Hypothalamus (tissue), 51 donors: ENCODE results near the gene CFAP58.

ENCODE experiments used
- DNase-seq, 51 donors: peaks; one replicate each; lab custom pipeline; 2025; lab: John Stamatoyannopoulos, UW

CFAP58 gene

GRCh38 chr10:104333728-104334373 lies 19.8 kb upstream of the CFAP58 start:
- DNase-seq = no peak

- no peak for DNase-seq
These were observed 19.1 kb upstream of the CFAP58 start for GRCh38 chr10:104334561-104334960.

DNA sequence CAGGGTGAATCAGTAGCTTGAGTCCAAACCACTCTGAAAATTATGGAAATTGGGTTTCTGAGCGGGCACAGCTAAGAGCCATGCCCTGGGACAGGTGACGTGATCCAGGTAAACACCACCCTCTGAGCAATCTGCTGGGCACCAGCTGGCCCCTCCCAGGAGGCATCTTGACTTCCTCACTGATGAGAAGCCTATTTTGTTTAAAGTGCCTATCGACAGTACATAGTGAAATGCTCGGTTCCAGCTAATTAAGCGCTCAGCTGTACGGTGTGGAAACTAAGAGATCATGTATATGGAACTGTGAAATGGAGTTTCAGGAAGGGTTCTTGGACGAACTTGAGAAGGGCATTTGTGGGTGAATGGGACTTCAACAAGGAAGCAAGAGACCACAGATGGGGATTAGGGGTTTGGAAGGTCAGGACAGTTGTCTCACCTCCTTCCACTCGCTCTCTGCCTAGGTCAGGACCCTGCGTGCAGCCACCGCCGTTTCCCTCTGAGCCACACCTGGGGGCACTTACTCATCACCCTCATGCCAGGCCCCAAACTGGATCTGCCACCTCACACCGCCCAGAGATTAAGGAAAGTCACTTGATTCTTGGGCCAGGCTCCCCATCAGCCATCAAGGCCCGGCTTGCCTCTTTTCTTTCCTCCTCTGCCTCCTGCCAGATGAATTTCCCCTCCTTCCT lies 18.5 kb upstream of the CFAP58 start:
- DNase-seq = no peak

DNA sequence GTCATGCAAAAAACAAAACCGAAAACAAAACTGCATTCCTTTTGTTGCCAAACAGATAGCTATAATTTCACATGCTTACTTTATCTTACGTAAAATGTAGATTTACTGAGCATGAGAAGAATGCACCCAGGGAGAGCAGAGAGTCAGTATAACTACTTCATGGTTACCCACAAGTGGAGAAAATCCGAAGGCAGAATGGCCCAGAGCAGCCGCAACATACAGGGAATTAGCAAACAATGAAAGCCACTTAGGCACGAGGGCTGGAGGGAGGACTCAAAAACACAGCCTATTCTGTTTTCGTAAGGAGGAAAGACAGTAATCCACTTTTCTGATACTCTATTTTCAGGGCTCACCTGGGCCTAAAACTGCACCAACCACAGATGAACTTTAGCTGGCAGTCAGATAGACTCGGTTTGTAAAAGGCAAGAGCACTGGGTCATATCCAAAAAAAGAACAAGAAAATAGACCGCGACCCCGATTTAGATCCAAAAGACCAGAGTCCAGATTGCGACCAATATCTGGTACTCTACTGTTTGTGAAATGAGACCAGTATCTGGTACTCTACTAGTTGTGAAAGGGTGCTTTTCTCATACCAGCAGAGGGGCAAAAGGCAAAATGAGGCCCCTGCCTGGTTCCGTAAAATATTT lies 16.7 kb upstream of the CFAP58 start:
- DNase-seq = no peak

DNA sequence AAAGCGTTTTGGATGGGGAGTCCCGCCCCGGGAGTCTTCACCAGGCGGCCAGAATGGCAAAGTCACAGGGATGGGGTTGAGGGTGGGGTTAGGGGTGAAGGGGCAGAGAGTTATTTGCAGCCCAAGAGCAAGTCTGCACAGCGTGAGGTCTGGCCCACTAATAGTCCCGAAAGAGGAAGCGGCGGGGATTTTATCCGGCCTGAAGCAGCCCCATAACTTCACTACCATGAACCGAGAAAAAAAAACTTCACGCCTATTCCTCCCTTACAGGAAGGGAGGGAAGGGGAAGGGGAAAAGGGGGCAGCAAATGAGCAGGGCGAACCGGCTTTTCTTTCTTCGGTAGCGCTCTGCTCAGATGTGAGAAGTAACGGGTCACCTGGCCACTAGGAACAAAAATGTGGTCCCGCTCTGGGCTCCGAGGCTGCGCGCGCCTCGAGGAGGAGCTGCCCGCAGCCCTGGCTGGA lies 16.1 kb upstream of the CFAP58 start:
- peak in 2 of 51 donors; percentile 22 to 32 for DNase-seq

DNA sequence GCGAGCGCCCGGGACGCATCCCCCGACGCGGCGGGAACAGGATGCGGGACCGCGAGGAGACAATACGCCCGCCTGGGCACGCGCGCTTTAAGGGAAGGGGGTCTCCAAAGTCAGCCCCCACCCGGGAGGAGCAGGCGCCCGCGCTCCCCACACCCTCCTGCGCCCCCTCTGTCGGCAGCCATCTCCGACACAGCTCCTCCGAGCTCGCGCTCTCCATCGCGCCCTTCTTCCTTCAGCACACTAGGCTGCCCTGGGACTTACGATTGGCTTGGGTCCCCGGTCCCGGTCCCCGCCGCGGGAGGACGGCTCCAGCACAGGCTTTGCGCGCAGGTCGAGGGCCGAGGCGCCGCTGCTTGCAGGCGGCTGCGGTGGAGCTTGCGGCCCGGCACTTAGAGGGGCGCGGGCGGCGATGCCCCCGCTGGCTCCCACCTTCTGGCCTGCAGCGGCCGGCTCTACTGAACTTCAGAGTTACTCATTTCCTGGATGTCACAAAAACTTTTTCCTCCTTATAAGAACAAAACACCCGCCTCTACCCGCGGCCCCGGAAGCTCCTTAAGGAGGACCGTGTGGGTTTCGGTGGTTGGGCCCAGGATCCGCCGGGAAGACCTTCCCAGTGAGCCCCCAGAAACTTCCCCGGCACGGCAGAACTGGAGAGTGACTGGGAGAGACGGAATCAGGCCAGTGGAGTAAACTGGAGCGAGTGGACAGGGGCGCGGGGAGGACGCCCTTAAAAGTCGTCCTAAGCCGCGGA lies 15.5 kb upstream of the CFAP58 start, which contains the start of gene ITPRIP:
Gene ITPRIP (minus strand): TSS at position 481 of the 751 bp plus-strand sequence. CDS start 22,414 bp downstream, outside the sequence.
- peak in 39 of 51 donors; percentile 20 to 90 (median 64) for DNase-seq

- peak in 2 of 51 donors; percentile 20 to 34 for DNase-seq
These were observed 14.0 kb upstream of the CFAP58 start for GRCh38 chr10:104339469-104340110.

- DNase-seq = no peak
These were observed 13.5 kb upstream of the CFAP58 start for GRCh38 chr10:104340111-104340526.

DNA sequence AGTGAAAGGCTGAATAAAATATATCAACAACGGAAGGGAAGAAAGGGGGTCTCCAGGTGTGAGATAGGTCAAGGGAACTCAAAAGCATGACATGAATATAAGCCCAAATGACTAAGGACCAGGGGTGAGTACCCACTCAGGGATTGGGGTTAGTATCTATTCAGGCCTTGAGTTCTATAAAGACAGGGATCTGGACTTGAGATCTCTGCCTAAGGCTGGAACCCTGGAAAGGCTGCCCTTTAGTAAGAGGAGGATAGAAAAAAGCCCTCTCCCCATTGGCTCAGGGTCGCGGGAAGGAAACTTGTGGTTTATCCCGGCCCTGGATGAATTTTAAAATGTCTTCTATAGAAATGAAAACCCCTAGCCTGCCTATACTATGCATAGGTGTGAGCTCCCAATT lies 13.0 kb upstream of the CFAP58 start:
- no peak for DNase-seq

- no peak for DNase-seq
These were observed 10.7 kb upstream of the CFAP58 start for GRCh38 chr10:104342941-104343411.

GRCh38 chr10:104344219-104344618 lies 9.4 kb upstream of the CFAP58 start:
- DNase-seq = no peak

DNA sequence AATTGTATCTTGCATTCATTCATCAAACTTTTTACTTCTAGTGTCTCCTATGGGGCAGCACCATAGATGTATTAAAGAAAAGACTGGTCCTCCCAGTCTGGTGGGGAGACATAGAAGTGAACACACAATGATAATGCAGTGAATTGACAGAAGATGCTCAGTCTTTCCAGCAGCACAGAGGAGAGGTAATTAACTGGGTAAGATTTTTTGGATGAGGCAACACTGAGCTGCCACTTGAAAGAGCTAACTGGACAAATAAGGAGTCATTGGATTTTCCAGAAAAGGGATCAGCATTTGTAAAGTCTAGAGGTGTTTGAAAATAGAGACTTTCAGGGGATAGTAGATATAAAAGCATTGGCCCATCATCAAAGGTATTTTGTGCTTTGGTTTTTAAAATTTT lies 8.1 kb upstream of the CFAP58 start:
- no peak for DNase-seq

- no peak for DNase-seq
These were observed 7.7 kb upstream of the CFAP58 start for GRCh38 chr10:104345941-104346340.

- no peak for DNase-seq
These were observed 6.2 kb upstream of the CFAP58 start for GRCh38 chr10:104347295-104348045.

- DNase-seq = no peak
These were observed 5.0 kb upstream of the CFAP58 start for GRCh38 chr10:104348601-104349000.

DNA sequence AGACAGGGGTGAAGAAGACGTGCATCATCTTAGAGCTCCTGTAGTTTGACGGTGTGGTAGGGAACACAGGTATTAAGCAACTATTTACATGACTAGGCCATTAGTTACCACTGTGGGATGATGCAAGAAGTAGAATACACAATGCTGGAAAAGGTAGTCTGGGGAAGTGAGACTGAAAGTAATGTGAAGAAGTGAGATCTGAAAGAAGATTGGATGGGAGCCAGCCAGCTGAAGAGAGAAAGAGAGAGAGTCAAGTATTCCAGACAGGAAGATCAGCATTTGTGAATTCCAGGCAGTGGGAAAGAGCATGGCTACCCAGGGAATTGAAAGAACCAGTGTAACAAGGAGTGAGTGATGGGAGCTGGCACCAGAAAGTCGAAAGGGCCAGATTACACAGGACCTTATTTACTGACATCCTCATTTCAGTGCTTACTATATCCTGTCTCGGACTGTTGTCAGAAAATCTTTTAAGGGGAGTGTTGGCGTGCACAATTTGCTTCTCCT lies 4.0 kb upstream of the CFAP58 start:
- peak in 1 of 51 donors; percentile 35 for DNase-seq

- peak in 3 of 51 donors; percentile 8 to 60 (median 32) for DNase-seq
These were observed 3.5 kb upstream of the CFAP58 start for GRCh38 chr10:104350127-104350635.

- DNase-seq = no peak
These were observed 2.5 kb upstream of the CFAP58 start for GRCh38 chr10:104351061-104351702.

DNA sequence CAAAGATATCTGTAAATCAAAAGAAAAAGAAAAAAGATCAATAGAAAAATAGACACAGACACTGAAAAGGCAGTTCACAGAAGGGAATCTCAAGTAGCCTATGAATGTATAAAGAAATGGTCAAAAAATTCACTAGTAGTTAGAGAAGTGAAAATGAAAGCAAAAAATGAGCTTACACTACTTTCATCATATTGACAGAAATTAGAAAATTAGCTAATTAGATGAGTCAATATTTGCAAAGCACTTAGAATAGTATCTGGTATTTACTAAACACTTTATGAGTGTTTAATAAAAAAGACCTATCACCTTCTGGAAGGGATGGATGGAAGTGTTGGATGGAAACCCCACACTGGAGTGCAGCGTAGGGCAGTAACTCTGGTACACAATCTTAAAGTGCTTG lies 1.7 kb upstream of the CFAP58 start:
- DNase-seq = no peak
